ENCODE results near the gene GAPDHS.

DNA sequence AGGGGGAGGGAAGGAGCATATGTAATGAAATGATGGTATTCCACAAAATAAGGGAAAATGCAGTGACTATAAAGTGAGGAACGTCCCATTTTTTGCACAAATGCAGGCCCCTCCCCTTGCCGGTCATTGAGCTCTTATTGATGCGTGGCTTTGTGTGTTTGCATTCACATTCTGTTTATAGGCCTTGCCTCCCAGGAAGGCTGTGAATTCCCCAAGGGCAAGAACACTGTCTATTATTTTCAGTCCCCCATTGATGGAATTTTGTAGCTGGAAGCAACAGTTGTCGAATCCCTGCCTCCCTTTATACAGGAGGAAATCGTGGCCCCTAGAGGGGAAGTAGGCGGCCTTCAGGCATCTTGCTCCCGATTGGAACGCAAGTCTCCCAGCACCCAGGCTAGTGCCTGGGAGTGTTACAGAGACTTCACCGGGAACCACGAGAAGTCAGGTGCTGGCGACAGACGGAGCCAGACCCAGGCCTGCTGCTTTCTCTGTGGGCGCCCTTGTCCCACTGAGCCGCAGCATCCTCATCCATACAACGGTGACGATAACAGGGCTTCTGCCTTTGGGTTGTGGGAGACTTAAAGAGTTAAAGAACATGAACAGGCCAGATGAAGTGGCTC, 12.0 kb upstream of the GAPDHS start:
- TF ChIP-seq, protein P1, sequence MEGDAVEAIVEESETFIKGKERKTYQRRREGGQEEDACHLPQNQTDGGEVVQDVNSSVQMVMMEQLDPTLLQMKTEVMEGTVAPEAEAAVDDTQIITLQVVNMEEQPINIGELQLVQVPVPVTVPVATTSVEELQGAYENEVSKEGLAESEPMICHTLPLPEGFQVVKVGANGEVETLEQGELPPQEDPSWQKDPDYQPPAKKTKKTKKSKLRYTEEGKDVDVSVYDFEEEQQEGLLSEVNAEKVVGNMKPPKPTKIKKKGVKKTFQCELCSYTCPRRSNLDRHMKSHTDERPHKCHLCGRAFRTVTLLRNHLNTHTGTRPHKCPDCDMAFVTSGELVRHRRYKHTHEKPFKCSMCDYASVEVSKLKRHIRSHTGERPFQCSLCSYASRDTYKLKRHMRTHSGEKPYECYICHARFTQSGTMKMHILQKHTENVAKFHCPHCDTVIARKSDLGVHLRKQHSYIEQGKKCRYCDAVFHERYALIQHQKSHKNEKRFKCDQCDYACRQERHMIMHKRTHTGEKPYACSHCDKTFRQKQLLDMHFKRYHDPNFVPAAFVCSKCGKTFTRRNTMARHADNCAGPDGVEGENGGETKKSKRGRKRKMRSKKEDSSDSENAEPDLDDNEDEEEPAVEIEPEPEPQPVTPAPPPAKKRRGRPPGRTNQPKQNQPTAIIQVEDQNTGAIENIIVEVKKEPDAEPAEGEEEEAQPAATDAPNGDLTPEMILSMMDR (IDR thresholded peaks at IDR 0.05 in 2 of 3, conservative IDR thresholded peaks at IDR 0.05 in 1 of 3; ENCODE audit: borderline replicate concordance in 1 of 3, insufficient read depth in 1 of 3, low read depth in 2 of 3, low read length in 2 of 3): no peak
- TF ChIP-seq, protein P2, sequence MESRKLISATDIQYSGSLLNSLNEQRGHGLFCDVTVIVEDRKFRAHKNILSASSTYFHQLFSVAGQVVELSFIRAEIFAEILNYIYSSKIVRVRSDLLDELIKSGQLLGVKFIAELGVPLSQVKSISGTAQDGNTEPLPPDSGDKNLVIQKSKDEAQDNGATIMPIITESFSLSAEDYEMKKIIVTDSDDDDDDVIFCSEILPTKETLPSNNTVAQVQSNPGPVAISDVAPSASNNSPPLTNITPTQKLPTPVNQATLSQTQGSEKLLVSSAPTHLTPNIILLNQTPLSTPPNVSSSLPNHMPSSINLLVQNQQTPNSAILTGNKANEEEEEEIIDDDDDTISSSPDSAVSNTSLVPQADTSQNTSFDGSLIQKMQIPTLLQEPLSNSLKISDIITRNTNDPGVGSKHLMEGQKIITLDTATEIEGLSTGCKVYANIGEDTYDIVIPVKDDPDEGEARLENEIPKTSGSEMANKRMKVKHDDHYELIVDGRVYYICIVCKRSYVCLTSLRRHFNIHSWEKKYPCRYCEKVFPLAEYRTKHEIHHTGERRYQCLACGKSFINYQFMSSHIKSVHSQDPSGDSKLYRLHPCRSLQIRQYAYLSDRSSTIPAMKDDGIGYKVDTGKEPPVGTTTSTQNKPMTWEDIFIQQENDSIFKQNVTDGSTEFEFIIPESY (IDR thresholded peaks at IDR 0.05; ENCODE audit: extremely low read depth, insufficient replicate concordance, low read length): no peak
